ENCODE results near the gene TSPAN13. TPM values are rescaled to one million over a fixed set of nuclear protein-coding genes. Genes with fewer than 3 reads are reported as not detected.

TSPAN13 gene
- total and polyA plus RNA-seq, 2 of the 8 experiments (the other 6 are each of a cell fraction or from before 2014, with no cell fraction given) = 15.3 to 28.1 TPM

GRCh38 chr7:16812542-16813231, 59.1 kb downstream of the TSPAN13 start:
- Histone ChIP-seq H4K5ac (ENCODE audit: insufficient read length, low read depth, low read length) (no peak overlapping the region), H3K79me2 (ENCODE audit: control insufficient read depth in 1 of 2, insufficient read depth in 2 of 2, low read length in 2 of 2) (no peaks in the 10 kb centered on the region), H3K14ac (ENCODE audit: insufficient read length) (no peak overlapping the region), H3K79me1 (ENCODE audit: low read depth, low read length) (no peaks in the 10 kb centered on the region), H3K4me1 (replicated peaks in 1 of 4; ENCODE audit: control insufficient read depth in 3 of 4, insufficient read depth in 4 of 4, low read length in 3 of 4) (no peaks in the 10 kb centered on the region), H3K27me3 (replicated peaks in 1 of 4; ENCODE audit: control insufficient read depth in 3 of 4, extremely low read depth in 1 of 4, insufficient read depth in 3 of 4, low read length in 3 of 4) (no peaks in the 10 kb centered on the region), H3K9me3 (ENCODE audit: insufficient read depth in 2 of 2, low read depth in 1 of 2, low read length in 1 of 2) (no peaks in the 10 kb centered on the region), H3K23me2 (ENCODE audit: low read depth, low read length) (no peaks in the 10 kb centered on the region), H2BK20ac (ENCODE audit: low read length) (no peak overlapping the region), H2BK12ac (ENCODE audit: low read depth, low read length) (no peak overlapping the region), H3K23ac (ENCODE audit: insufficient read length) (no peak overlapping the region), H3K18ac (ENCODE audit: extremely low read depth, low read length) (no peak overlapping the region), H4K8ac (ENCODE audit: extremely low read depth, insufficient read depth, low read length) (no peak overlapping the region), H3K4ac (replicated peaks; ENCODE audit: insufficient read length, low read depth, low read length) (no peak overlapping the region), H4K20me1 (replicated peaks in 1 of 2; ENCODE audit: control insufficient read depth in 1 of 2, insufficient read depth in 2 of 2, low read length in 2 of 2) (no peaks in the 10 kb centered on the region), H2AK5ac (ENCODE audit: low read depth, low read length) (no peak overlapping the region), H3K9ac (replicated peaks in 1 of 4; ENCODE audit: extremely low read depth in 1 of 4, low read depth in 3 of 4, low read length in 3 of 4) (no peak overlapping the region), H3K4me2 (ENCODE audit: insufficient read depth in 1 of 2, low read depth in 2 of 2, low read length in 2 of 2) (no peak overlapping the region), H2BK15ac (ENCODE audit: low read length) (no peak overlapping the region), H3K56ac (replicated peaks; ENCODE audit: insufficient read length, low read depth, low read length) (no peak overlapping the region), H3K36me3 (ENCODE audit: control insufficient read depth in 2 of 4, insufficient read depth in 4 of 4, low read length in 3 of 4) (no peaks in the 10 kb centered on the region), H2BK5ac (ENCODE audit: low read depth, low read length) (no peak overlapping the region), H3K27ac (ENCODE audit: low read depth, low read length) (no peak overlapping the region), H2BK120ac (replicated peaks; ENCODE audit: low read depth, low read length) (no peak overlapping the region), H3K4me3 (ENCODE audit: extremely low read depth in 1 of 4, insufficient read depth in 2 of 4, low read depth in 3 of 4, low read length in 4 of 4) (no peak overlapping the region), H2AFZ (ENCODE audit: low read length) (no peak overlapping the region), H4K91ac (replicated peaks; ENCODE audit: insufficient read length, low read length) (no peak overlapping the region)
- 84% methylated on average over 4 of the region's 4 CpGs; no CpG with 5 or more reads in 1 of the 2 experiments for WGBS, 2 experiments (ENCODE audit: extremely low coverage in 1 of 2, insufficient coverage in 1 of 2, insufficient read length in 1 of 2, insufficient replicate concordance in 2 of 2, low coverage in 1 of 2, low lambda C conversion rate in 2 of 2, missing lambda C conversion rate in 1 of 2)
- FAIRE-seq (no peak), DNase-seq (ENCODE audit: low read depth in 1 of 2, low spot score in 2 of 2) (no peak)
- no peak for TF ChIP-seq KDM4A (IDR thresholded peaks at IDR 0.05; ENCODE audit: low read depth, low read length, severe bottlenecking)
- TF ChIP-seq RNF2 (IDR thresholded peaks at IDR 0.05; ENCODE audit: borderline replicate concordance, low read depth, low read length, missing control alignments, poor library complexity, severe bottlenecking) = no peak
- no peak for TF ChIP-seq PHF8 (conservative IDR thresholded peaks at IDR 0.05; ENCODE audit: low read depth, low read length)
- no peak for TF ChIP-seq CBX5 (IDR thresholded peaks at IDR 0.05; ENCODE audit: low read depth, low read length)
- no peak for TF ChIP-seq TEAD4 (IDR thresholded peaks at IDR 0.05; ENCODE audit: low read depth, low read length)
- no peak for TF ChIP-seq E2F6 (IDR thresholded peaks at IDR 0.05)
- no peak for TF ChIP-seq RBBP5 (IDR thresholded peaks at IDR 0.05; ENCODE audit: borderline replicate concordance, low read depth, low read length)
- no peak for TF ChIP-seq FOSL1 (IDR thresholded peaks at IDR 0.05; ENCODE audit: insufficient read depth, low read depth, low read length)
- no peak for TF ChIP-seq BACH1 (IDR thresholded peaks at IDR 0.05; ENCODE audit: low read length)
- CTCF ChIA-PET (ENCODE audit: partially characterized antibody) = interaction anchor here (1.3 to 1.7 kb wide), 2 partner anchors 12 to 106 kb away, joined by 4 to 9 read pairs; no protein-coding TSS in a partner anchor
- POLR2A ChIA-PET (ENCODE audit: partially characterized antibody) = no interaction called here
